SU-DHL-6 (cell line): ENCODE results near the gene PACS1.

Experiments
- EZH2phosphoT487 ChIP-seq: fragments of 200-600 bp; sonication (generic), shearing (Covaris generic); conservative IDR thresholded peaks from 2 replicates; pipeline ENCODE4 v1.6.1; 2018; ENCODE audit warnings: mild to moderate bottlenecking, antibody characterized with exemption, low read length, moderate library complexity, mixed read lengths
- TF ChIP-seq, protein P1 (sequence below): fragments of 200-600 bp; sonication (generic); IDR thresholded peaks from one replicate; pipeline ENCODE4 v1.5.1; 2017; ENCODE audit warnings: antibody characterized with exemption, mild to moderate bottlenecking, low read length, moderate library complexity; ENCODE audit not compliant: insufficient read depth, poor library complexity, severe bottlenecking

GRCh38 chr11:66267039-66267378, 196.9 kb downstream of the PACS1 start:
- TF ChIP-seq, protein P1, sequence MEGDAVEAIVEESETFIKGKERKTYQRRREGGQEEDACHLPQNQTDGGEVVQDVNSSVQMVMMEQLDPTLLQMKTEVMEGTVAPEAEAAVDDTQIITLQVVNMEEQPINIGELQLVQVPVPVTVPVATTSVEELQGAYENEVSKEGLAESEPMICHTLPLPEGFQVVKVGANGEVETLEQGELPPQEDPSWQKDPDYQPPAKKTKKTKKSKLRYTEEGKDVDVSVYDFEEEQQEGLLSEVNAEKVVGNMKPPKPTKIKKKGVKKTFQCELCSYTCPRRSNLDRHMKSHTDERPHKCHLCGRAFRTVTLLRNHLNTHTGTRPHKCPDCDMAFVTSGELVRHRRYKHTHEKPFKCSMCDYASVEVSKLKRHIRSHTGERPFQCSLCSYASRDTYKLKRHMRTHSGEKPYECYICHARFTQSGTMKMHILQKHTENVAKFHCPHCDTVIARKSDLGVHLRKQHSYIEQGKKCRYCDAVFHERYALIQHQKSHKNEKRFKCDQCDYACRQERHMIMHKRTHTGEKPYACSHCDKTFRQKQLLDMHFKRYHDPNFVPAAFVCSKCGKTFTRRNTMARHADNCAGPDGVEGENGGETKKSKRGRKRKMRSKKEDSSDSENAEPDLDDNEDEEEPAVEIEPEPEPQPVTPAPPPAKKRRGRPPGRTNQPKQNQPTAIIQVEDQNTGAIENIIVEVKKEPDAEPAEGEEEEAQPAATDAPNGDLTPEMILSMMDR: no peak
- no peak for TF ChIP-seq EZH2phosphoT487
